DND-41 (cell line): ENCODE data around the gene FBXO11.

ENCODE experiments used
- EZH2 ChIP-seq: IDR thresholded peaks from 3 replicates; pipeline ENCODE4 v1.6.1; 2012; ENCODE audit warnings: borderline replicate concordance, low read depth, mild to moderate bottlenecking, moderate library complexity, low read length, inconsistent platforms; ENCODE audit not compliant: severe bottlenecking
- TF ChIP-seq, protein P1 (sequence below): IDR thresholded peaks from 2 replicates; pipeline ENCODE4 v1.5.1; 2012; ENCODE audit warnings: borderline replicate concordance, low read length, moderate library complexity, mild to moderate bottlenecking; ENCODE audit not compliant: poor library complexity, severe bottlenecking; ENCODE audit errors: extremely low read depth

DNA sequence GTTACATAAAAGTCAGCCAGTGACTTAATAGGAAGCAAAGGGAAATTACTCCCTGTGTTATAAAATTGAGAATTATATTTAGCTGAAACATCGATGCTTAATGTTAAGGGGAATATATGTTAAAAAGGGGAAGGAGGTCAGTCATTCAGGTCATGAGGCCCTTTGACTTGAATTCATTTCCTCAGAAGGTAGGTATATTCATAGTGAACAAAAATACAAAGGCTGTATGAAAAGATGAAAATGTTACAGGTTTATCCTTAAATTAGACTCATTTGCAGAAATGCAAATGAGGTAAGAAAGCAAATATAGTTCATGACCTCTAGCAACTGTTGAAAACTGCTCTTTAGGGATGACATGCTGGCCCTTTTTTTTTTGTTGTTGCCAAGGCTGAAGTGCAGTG is 102.5 kb downstream of the FBXO11 start:
- TF ChIP-seq, protein P1, sequence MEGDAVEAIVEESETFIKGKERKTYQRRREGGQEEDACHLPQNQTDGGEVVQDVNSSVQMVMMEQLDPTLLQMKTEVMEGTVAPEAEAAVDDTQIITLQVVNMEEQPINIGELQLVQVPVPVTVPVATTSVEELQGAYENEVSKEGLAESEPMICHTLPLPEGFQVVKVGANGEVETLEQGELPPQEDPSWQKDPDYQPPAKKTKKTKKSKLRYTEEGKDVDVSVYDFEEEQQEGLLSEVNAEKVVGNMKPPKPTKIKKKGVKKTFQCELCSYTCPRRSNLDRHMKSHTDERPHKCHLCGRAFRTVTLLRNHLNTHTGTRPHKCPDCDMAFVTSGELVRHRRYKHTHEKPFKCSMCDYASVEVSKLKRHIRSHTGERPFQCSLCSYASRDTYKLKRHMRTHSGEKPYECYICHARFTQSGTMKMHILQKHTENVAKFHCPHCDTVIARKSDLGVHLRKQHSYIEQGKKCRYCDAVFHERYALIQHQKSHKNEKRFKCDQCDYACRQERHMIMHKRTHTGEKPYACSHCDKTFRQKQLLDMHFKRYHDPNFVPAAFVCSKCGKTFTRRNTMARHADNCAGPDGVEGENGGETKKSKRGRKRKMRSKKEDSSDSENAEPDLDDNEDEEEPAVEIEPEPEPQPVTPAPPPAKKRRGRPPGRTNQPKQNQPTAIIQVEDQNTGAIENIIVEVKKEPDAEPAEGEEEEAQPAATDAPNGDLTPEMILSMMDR, result no peak
- TF ChIP-seq EZH2, result no peak
